Nephron (organoid): Measurements from ENCODE around the gene ATF6B.

Experiments used
- H3K27ac Mint-ChIP-seq, 3 experiments: 2 replicates each; pipeline ENCODE4 v1.8.0; 2020; ENCODE audit warnings: mixed read lengths in 3 of 3, mild to moderate bottlenecking in 2 of 3, moderate library complexity in 1 of 3
- H3K27me3 Mint-ChIP-seq: 2 replicates; pipeline ENCODE4 v1.8.0; 2021; ENCODE audit warnings: low read depth, mild to moderate bottlenecking, moderate library complexity, mixed read lengths
- H3K36me3 Mint-ChIP-seq: 2 replicates; pipeline ENCODE4 v1.8.0; 2020; ENCODE audit warnings: low read depth, mixed read lengths
- H3K4me1 Mint-ChIP-seq: 2 replicates; pipeline ENCODE4 v1.8.0; 2020; ENCODE audit warnings: mixed read lengths
- H3K4me3 Mint-ChIP-seq, 3 experiments: 2 replicates each; pipeline ENCODE4 v1.8.0; 2020; ENCODE audit warnings: mild to moderate bottlenecking in 3 of 3, mixed read lengths in 3 of 3, moderate library complexity in 2 of 3
- H3K9me3 Mint-ChIP-seq: 2 replicates; pipeline ENCODE4 v1.8.0; 2020; ENCODE audit warnings: mixed read lengths
- CTCF ChIP-seq, 3 experiments: fragments of 200-600 bp; sonication (generic); IDR thresholded peaks; one replicate each; pipeline ENCODE4 v1.5.0; 2021; ENCODE audit warnings: antibody characterized with exemption in 3 of 3; ENCODE audit not compliant: unreplicated experiment in 3 of 3

ATF6B gene

GRCh38 chr6:32163559-32164258, 35.7 kb upstream of the ATF6B start:
- Mint-ChIP-seq H3K9me3 (no peaks in the 10 kb centered on the region), H3K4me3 (no peak overlapping the region), H3K27me3 (no peaks in the 10 kb centered on the region), H3K27ac (no peak overlapping the region), H3K36me3 (peaks cover 53% of the 10 kb centered on the region), H3K4me1 (no peaks in the 10 kb centered on the region)
- TF ChIP-seq CTCF (IDR thresholded peaks at IDR 0.05; ENCODE audit: unreplicated experiment in 3 of 3): no peak

- Mint-ChIP-seq H3K27me3 (no peaks in the 10 kb centered on the region), H3K27ac (no peak overlapping the region), H3K9me3 (no peaks in the 10 kb centered on the region), H3K4me3 (peak overlapping the region in 1 of 3 experiments; percentile 64), H3K36me3 (peaks cover 45% of the 10 kb centered on the region), H3K4me1 (peaks cover 24% of the 10 kb centered on the region)
- no peak for TF ChIP-seq CTCF (IDR thresholded peaks at IDR 0.05; ENCODE audit: unreplicated experiment in 3 of 3)
Observed at GRCh38 chr6:32158052-32158451, 30.0 kb upstream of the ATF6B start.

- Mint-ChIP-seq H3K27ac (no peak overlapping the region), H3K27me3 (peaks cover 4% of the 10 kb centered on the region), H3K36me3 (peaks cover 33% of the 10 kb centered on the region), H3K4me3 (no peak overlapping the region), H3K4me1 (peaks cover 35% of the 10 kb centered on the region), H3K9me3 (no peaks in the 10 kb centered on the region)
- TF ChIP-seq CTCF (IDR thresholded peaks at IDR 0.05; ENCODE audit: unreplicated experiment in 3 of 3): no peak
Observed at GRCh38 chr6:32156891-32157290, 28.8 kb upstream of the ATF6B start.

- H3K4me1 Mint-ChIP-seq: peaks cover 52% of the 10 kb centered on the region
- peak overlapping the region; percentile 98 for H3K4me3 Mint-ChIP-seq
- H3K9me3 Mint-ChIP-seq: no peaks in the 10 kb centered on the region
- TF ChIP-seq CTCF (IDR thresholded peaks at IDR 0.05; ENCODE audit: unreplicated experiment in 3 of 3): peak; percentile 53 to 60 (median 56)
- peaks cover 29% of the 10 kb centered on the region for H3K36me3 Mint-ChIP-seq
- peaks cover 14% of the 10 kb centered on the region for H3K27me3 Mint-ChIP-seq
- H3K27ac Mint-ChIP-seq: peak overlapping the region; percentile 93 to 98 (median 98)
Observed at GRCh38 chr6:32154514-32155161, 26.6 kb upstream of the ATF6B start.

GRCh38 chr6:32153564-32154513, 25.8 kb upstream of the ATF6B start, which contains the start of gene PPT2:
Gene PPT2, plus strand, starts transcription at chr6:32154141. Its CDS starts 454 bp downstream, at chr6:32154595.
- Mint-ChIP-seq H3K4me3 (peak within 1 kb of the TSS; percentile 98), H3K9me3 (no peaks in the 10 kb centered on the region), H3K27ac (peak within 1 kb of the TSS; percentile 93 to 98 (median 98)), H3K4me1 (peaks cover 52% of the 10 kb centered on the region), H3K36me3 (peaks cover 22% of the 10 kb centered on the region), H3K27me3 (peaks cover 14% of the 10 kb centered on the region)
- peak in 2 of 3 experiments; percentile 19 to 29 for TF ChIP-seq CTCF (IDR thresholded peaks at IDR 0.05; ENCODE audit: unreplicated experiment in 3 of 3)
